ENCODE measurements around the gene SLF2.

DNA sequence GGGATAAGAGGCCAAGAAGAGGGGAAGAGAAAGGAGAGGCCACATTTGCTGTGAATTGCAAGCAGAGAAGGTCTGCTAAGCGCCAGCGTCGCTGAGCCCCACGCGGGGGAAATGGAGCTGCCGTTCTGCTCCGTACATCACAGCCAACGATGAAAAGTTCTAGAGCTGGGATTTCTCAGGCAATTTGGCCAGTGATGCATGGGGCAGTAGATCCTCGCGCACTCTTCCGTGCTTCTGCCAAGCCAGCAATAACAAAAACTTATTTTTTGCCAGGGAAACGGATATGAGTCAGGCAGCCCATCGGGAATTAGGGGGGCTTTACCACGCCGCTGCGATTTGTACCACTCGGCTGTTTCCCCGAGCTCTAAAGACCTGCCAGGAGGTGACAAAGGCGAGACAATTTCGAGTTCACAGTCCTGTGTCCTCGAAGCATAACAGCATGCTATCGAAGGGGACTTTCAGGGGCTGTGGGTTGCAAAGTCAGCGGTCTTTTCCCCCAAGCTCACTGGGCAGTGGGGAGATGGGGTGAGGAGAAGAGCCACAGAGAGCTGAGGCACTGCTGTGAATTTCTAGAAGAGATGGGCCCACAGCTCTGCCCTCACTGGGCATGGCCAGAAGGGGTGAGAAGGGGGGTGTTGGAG, 30.0 kb upstream of the SLF2 start:
- TF ChIP-seq TAF1 (IDR thresholded peaks at IDR 0.05; ENCODE audit: low read depth, low read length) = no peak
- TF ChIP-seq POLR2AphosphoS5 (IDR thresholded peaks at IDR 0.05; ENCODE audit: low read depth, low read length) = no peak
- TF ChIP-seq POLR2A (IDR thresholded peaks at IDR 0.05; ENCODE audit: low read depth, low read length) = no peak
- no peak for TF ChIP-seq POU2F2 (IDR thresholded peaks at IDR 0.05; ENCODE audit: low read depth, low read length)
